HG02885 (cell line): Measurements from ENCODE around the gene NR2C2.
"Not testable (repeated sequence)": the region's sequence is repeated elsewhere in the genome, so short reads cannot be mapped to it uniquely, and the experiment has no call there.

Experiments used
- ATAC-seq: cut with Tn5 transposase; IDR thresholded peaks from one replicate; pipeline ENCODE4 v1.9.1; 2021; ENCODE audit warnings: mild to moderate bottlenecking; ENCODE audit not compliant: unreplicated experiment, poor library complexity

Gene NR2C2

DNA sequence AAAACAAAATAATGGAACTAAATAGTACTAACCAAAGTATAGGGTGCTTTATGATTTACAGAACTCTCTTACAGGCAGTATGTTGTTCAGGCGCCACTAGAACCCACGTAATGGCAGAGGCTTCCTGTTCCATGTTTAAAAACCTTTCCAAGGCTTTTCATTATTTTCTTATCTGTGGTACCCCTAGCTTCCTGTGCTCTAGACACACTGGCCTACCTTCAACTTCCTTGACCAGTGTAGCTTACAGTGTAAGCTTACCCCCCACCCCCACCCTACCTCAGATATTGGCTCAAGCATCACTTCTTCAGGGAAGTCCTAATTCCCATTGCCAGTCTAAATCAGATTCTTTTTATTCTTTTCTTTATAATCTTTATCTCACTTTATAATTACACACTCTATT, 2.9 kb downstream of the NR2C2 start:
- no peak for ATAC-seq

GRCh38 chr3:14957153-14957552, 9.8 kb downstream of the NR2C2 start:
- ATAC-seq, result no peak

DNA sequence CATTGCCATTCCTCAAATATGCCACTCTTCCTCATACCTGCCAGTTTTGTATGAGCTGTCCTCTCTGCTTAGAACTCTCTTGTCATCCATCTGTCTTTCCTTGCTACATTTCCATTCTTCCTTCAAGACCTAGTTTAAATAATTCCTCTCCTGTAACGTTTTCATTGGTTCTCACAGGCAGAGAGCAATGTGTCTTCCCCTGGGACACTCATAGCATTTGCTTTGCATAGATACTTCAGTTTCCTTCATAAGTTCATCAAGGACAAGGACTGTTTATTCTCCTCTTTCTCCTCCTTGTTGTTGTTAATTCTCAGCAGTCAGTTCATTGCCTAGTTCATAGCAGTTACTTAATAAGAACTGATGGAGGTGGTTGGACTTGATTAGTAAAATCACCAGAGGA, 10.5 kb downstream of the NR2C2 start:
- ATAC-seq, result peak; percentile 38

DNA sequence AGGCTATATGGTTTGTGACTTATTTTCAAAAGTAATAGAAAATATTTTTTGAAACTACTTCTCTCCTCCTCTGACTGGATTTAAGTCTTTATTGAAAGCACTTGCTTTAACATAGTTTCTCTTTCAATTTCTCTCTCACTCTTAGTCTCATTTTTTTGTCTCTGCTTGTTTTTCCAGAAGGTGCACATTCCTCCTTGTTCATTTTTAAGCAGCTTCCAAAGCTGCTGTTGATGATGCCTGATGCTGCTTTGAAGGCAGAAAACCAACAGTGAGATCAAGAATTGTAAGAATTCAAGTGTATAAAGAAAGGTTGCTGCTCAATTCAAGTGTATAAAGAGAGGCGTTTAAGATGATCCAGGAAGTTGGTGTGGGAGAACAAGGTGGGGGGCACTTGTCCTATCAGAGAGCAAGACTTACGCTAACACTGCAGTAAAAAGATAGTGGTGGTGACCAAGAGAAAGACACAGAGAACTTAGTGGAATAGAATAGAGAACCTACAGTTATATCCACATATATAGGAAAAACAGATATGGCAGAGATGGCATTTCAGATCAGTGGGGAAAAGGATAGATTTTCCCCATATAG, 12.1 kb downstream of the NR2C2 start:
- no peak for ATAC-seq

GRCh38 chr3:14962762-14963161, 15.4 kb downstream of the NR2C2 start:
- no peak for ATAC-seq

DNA sequence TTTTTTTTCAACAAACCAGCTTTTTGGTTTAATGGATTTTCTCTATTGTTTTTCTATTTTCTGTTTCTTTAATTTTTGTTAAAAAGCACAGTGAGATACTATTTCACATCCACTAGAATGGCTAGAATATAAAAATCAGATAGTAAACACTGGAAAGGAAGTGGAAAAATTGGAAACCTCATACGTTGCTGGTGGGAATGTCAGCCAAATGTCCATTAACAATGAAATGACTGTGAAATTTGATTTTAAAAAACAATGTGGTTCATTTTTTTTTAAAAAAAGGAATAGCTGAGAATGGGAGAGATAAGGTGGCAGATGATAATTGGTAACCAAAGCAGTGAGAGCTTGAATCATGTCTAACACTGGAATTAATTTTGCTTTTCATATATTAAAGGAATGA, 19.9 kb downstream of the NR2C2 start:
- no peak for ATAC-seq

GRCh38 chr3:14969671-14970070, 22.3 kb downstream of the NR2C2 start:
- no peak for ATAC-seq

DNA sequence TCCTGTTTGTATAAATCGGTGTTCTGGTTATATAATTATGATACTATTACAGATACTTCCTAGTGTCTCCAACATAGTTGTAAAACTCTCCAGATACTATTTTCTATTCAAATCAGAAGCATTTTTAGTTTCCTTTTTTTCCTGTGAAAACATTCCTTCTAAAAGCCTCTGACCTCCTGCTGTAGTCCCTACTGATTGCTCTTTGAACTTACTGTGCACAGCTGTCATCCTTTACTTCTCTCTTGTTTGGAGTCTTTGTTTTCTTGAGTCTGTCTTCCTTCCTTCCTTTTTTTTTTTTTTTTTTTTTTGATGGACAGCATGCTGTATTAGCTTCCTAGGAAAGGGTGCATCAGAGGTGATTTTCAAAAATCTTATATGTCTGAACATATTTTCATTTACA, 28.9 kb downstream of the NR2C2 start:
- no peak for ATAC-seq

DNA sequence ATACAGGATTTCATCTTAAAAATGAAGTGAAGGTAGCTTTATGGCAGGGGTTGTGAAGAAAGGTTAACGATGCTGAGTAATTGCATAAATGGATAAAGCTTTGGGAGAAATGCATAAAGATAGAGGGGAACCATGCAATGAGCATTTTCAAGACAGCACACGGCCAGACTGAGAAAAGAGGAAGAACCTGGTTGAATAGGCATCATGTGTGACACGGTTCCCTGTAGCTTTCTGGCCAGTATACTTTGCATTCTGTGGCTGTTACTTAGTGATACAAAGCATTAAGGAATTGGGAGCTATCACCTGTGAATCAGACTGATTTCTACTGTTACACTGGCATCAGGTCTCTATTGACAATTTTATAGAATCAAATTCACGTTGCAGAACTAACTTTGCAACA, 33.3 kb downstream of the NR2C2 start:
- peak; percentile 69 for ATAC-seq

DNA sequence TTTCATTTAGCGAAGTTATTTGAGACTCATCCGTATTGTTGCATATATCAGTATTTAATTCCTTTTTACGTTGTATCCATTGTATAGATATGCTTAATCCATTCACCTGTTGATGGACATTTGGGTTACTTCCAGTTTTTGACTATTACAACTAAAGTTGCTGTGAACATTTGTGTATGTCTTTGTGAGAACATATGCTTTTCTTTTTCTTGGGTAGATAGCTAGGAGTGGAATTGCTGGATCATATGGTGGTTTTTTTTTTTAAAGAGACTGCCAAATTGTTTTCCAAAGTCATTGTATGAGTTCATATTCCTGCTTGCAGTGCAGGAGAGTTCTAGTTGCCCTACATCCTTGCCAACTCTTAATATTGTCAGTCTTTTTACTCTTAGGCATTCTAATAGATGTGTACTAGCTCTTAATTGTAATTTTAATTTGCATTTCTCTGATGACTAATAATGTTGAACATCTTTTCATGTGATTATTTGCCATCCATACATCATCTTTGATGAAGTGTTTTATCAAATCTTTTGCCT, 37.3 kb downstream of the NR2C2 start:
- ATAC-seq, result no peak

DNA sequence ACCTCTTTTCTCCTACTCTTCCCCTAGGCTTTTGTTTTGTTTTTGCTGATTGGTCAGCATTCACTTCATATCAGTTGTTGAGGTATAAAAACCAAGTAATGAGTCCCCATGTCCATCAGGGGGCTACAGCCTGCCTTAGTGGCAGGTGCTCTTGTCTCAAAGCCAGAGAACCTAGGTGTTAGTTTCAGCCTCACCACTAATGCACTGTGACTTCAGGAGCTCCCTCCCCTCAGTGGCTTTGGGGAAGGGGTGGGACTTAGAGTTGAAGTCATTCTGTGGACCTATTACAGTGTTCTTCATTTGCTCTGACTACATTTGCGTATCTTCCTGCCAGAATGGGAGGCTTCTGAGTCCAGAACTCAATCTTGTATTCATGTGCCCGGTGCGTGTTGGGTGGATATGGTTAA, 41.6 kb downstream of the NR2C2 start:
- ATAC-seq, result peak; percentile 100

DNA sequence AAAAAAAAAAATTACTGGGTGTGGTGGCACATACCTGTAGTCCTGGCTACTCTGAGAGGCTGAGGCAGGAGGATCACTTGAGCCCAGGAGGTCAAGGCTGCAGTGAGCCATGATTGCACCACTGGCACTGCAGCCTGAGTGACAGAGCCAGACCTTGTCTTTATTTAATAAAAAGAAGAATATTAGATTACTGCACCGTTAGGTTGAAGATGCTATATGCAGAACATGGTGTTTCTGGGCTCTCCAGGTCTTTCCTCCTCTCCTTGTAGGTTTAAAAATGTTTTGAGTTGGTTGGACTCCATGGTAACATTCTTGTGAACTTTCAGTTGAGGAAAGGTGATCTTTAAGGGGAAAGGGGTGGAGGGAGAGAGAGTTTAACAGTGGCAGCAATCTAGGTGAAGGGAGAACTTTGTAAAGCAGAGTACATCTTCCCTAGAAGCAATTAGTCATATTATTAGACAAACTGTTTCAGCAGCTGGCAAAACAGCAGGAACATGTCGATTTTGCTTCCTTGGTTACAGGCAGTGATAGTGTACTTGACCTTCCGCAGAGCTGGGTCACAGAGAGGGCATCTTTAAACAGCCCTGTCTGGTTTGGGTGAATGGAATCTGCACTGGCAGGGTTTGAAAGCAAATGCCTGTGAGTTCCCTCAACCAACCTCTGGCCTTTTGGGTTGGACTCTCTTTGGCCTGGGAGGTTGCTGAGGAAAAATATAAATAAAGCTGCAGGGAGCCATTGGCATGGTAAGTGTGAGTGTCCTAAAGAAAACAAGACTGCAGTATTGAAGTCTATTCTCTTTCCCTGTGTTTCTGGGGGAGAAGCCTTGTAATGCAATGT, 42.8 kb downstream of the NR2C2 start:
- no peak for ATAC-seq

DNA sequence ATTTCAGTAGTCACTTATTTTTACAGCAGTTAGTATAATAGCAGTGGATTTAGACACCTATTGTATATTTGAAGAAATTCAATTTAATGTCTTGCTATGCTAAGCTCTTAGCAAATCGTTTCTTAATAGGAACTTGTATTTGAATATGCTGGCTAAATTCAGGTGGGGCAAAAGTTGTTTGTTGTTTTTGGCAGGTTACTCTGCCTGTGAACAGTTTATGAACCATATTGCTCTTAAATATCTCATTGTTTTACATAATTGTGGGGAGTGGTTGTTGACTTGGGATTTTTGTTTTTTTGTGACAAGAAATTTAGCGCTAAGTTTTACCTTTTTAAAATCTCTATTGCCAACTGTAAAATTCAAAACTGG, 43.4 kb downstream of the NR2C2 start:
- no peak for ATAC-seq

GRCh38 chr3:14991151-14991742, 43.9 kb downstream of the NR2C2 start:
- no peak for ATAC-seq

- ATAC-seq, result no peak
Observed at GRCh38 chr3:14991818-14992612, 44.6 kb downstream of the NR2C2 start.

DNA sequence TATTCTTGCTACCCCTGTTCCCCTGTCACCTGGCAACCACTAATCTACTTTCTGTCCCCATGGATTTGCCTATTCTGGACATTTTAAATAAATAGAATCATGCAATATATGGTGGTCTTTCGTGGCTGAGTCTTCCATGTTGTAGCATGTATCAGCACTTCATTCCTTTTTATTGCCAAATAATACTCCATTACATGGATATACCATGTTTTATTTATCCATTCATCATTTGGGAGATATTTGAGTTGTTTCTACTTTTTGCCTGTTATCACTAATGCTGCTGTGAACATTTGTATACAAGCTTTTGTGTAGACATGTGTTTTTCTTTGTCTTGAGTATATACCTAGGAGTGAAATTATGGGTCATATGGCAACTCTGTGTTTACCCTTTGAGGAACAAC, 50.6 kb downstream of the NR2C2 start:
- ATAC-seq, result no peak

- ATAC-seq, result not testable (repeated sequence)
Observed at GRCh38 chr3:14999182-14999581, 51.8 kb downstream of the NR2C2 start.

DNA sequence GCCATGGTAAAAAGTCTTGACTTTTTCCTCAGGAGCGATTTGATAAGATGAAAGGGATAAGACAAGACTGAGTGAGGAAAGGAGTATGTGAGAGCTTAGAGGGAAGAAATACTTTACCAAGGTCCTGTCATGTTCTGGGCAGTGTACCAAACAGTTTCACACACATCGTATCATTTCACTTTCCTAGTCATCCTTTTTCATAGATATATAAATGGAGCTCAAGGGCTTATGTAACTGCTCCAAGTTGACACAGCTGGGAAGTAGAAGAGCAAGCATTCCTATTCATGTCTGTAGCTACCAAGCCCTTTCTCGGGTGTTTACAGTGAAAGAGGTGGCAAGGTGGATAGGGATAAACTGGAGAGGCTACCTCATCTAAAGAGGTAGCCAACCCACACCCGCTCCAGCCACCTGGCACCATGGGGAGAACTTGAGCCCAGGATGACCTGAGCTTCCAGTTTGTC, 60.3 kb downstream of the NR2C2 start:
- no peak for ATAC-seq

GRCh38 chr3:15009167-15009566, 61.8 kb downstream of the NR2C2 start:
- no peak for ATAC-seq

- no peak for ATAC-seq
Observed at GRCh38 chr3:15010664-15011063, 63.3 kb downstream of the NR2C2 start.

DNA sequence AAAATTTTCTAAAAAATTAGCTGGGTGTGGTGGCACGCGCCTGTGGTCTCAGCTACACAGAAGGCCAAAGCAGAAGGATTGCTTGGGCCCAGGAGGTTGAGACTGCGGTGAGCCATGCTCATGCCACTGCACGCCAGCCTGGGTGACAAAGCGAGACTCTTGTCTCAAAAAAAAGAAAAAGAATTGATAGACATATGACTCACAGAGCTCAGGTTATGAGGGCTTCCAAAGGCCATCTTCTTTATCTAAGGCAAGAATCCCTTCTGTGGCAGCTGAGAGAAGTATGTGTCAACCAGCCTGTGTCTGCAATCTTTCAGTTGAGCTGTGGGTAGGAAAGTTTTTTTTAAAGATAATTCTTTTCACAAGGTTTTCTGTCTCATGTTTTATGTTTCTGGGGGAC, 63.8 kb downstream of the NR2C2 start:
- no peak for ATAC-seq
